Neural cell (in vitro differentiated cells): ENCODE measurements around the gene CITED2.

Experiments
- CTCF ChIP-seq: fragments of 450-650 bp; IDR thresholded peaks from 2 replicates; pipeline ENCODE4 v1.5.1; 2014; ENCODE audit warnings: antibody characterized with exemption, mild to moderate bottlenecking, moderate library complexity; ENCODE audit not compliant: poor library complexity, severe bottlenecking
- EP300 ChIP-seq: fragments of 450-650 bp; conservative IDR thresholded peaks from 2 replicates; pipeline ENCODE4 v1.6.1; 2014; ENCODE audit warnings: antibody characterized with exemption, mild to moderate bottlenecking, moderate library complexity; ENCODE audit not compliant: poor library complexity, severe bottlenecking
- EZH2 ChIP-seq: fragments of 200-600, 300-800 bp; shearing (Covaris generic), sonication (generic); IDR thresholded peaks from 2 replicates; pipeline ENCODE4 v1.6.1; 2014; ENCODE audit warnings: antibody characterized with exemption, low read length, borderline replicate concordance, mild to moderate bottlenecking; ENCODE audit not compliant: insufficient read depth, poor library complexity, severe bottlenecking
- MXI1 ChIP-seq: fragments of 450-650 bp; conservative IDR thresholded peaks from 2 replicates; pipeline ENCODE4 v1.6.1; 2014; ENCODE audit warnings: antibody characterized with exemption, mild to moderate bottlenecking; ENCODE audit not compliant: poor library complexity, severe bottlenecking
- POLR2AphosphoS5 ChIP-seq: IDR thresholded peaks from 2 replicates; pipeline ENCODE4 v1.6.1; 2012
- SMC3 ChIP-seq: fragments of 450-650 bp; conservative IDR thresholded peaks from 2 replicates; pipeline ENCODE4 v1.6.1; 2014; ENCODE audit warnings: antibody characterized with exemption, mild to moderate bottlenecking, moderate library complexity; ENCODE audit not compliant: poor library complexity

GRCh38 chr6:139391709-139392108 is 17.3 kb upstream of the CITED2 start:
- TF ChIP-seq EZH2 (no peak), CTCF (no peak), POLR2AphosphoS5 (no peak), MXI1 (no peak), EP300 (no peak), SMC3 (no peak)
